CD4-positive, alpha-beta T cell treated with Interleukin-17A for 4 hours (primary cell): ENCODE results near the gene TOP2A.
A peak's percentile ranks its signal among the peaks of the same experiment; 100 is the strongest.

Source experiments
- DNase-seq: peaks from one replicate; pipeline ENCODE4 v3.0.0-alpha.2; 2020; ENCODE audit warnings: mixed read lengths

TOP2A gene

GRCh38 chr17:40355804-40356758 is 61.6 kb downstream of the TOP2A start:
- DNase-seq = no peak

- peak; percentile 84 for DNase-seq
These were observed 62.4 kb downstream of the TOP2A start for GRCh38 chr17:40355123-40355803.

GRCh38 chr17:40354221-40355122 is 63.2 kb downstream of the TOP2A start:
- DNase-seq = no peak

GRCh38 chr17:40352779-40353394 is 64.8 kb downstream of the TOP2A start:
- no peak for DNase-seq

- no peak for DNase-seq
These were observed 65.4 kb downstream of the TOP2A start for GRCh38 chr17:40352237-40352778.

GRCh38 chr17:40351359-40352236 is 66.1 kb downstream of the TOP2A start:
- no peak for DNase-seq

- no peak for DNase-seq
These were observed 66.9 kb downstream of the TOP2A start for GRCh38 chr17:40350689-40351358.

GRCh38 chr17:40349895-40350688 is 67.6 kb downstream of the TOP2A start:
- DNase-seq = no peak

GRCh38 chr17:40349477-40349894 is 68.2 kb downstream of the TOP2A start:
- DNase-seq = no peak

- DNase-seq = no peak
These were observed 68.9 kb downstream of the TOP2A start for GRCh38 chr17:40348562-40349476.

GRCh38 chr17:40348136-40348504 is 69.6 kb downstream of the TOP2A start:
- no peak for DNase-seq

GRCh38 chr17:40347319-40348135 is 70.2 kb downstream of the TOP2A start:
- no peak for DNase-seq

GRCh38 chr17:40346765-40347158 is 70.9 kb downstream of the TOP2A start:
- DNase-seq = peak; percentile 40

- no peak for DNase-seq
These were observed 71.5 kb downstream of the TOP2A start for GRCh38 chr17:40345994-40346764.

GRCh38 chr17:40345161-40345993 is 72.3 kb downstream of the TOP2A start:
- peak; percentile 43 for DNase-seq
